ENCODE data around the gene ISL2.

The ISL2 gene

DNA sequence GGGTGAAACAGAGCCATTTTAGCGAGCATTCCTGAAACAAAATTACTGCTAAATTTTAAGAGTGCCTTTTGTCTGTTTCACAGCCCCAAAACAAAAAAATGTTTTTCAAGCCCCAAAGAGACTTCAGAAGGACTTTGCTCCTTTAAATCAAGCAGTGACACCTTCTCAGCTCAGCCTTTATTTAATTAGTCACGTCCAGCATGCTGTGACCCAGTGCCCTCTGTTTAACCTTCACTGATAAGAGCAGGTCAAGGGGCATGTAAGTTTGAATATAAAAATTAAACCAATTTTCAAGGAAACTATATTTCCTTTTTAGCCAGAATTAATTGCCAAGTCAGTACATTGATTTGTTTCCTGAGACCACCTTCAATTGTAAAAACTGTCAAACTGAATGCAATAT, 40.6 kb downstream of the ISL2 start:
- no peak for DNase-seq (ENCODE audit: low spot score)

GRCh38 chr15:76377751-76378150, 41.2 kb downstream of the ISL2 start:
- no peak for DNase-seq (ENCODE audit: low spot score)

DNA sequence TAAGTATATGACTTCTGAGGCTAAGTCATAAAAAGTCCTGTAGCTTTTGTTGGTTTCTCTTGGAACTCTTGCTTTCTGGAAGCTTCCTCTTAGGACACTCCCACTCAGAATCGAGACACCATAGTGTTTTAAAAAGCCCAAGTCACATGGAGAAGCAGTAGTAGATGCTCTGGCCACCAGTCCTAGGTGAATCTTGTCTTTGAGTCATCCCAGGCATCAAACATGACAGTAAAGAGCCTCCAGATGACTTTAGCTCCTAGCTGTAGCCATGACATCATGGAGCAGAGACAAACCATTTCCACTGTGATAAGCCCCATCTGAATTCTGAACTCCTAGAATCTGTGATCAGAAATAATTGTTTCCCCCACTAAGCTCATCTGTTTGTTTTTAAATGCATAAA, 42.1 kb downstream of the ISL2 start:
- DNase-seq (ENCODE audit: low spot score) = no peak

DNA sequence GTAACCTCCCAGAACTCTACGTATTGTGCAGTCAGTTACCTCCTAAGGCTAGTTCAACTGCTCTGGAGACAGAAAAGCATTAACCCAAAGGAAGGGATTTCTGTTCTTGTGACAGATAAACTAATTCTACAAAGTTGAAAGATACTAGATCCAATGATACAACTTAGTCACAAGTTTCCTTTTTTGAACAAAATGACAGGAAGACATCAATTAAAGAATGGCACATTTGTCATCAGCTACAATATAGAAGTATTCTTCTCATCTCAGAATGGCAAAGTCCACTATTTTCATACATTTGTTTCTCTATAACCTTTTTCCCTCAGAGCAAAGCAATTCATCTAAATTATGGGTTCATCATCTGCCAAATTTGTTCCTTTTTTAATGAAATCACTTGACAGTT, 43.7 kb downstream of the ISL2 start:
- DNase-seq (ENCODE audit: low spot score) = no peak

- no peak for DNase-seq (ENCODE audit: low spot score)
Observed at GRCh38 chr15:76381366-76381765, 44.8 kb downstream of the ISL2 start.

DNA sequence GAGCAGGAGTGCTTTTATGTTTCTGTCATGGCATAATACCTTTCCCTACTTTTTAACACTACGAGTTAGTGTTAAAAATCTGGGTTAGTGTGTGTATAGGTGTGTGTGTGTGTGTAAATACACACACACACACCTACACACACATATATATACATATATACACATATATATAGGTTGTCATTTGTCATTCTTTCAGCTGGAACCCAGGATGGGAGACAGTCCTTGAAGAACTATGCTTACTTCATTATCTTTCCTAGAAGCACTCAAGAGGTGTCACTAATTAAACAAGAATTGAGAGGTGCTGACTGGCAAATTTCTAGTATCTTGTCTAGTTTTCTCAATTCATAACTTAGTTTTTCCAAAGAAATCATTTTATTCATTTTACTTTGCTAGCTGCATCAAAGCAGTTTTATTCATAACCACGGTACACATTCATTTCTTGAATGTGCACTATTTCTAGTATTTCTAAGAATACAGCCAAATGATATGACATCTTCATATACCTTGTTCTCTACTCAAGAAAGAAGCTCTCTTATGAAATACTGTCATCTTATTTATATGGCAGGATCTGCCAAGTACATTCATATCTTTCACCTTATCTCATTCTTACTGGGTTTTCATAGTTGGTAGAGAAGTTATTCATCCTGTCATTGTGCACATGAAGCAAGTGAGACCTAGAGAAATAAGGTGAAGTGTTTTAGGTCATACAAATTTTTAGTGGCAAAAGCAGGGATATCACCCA, 46.6 kb downstream of the ISL2 start:
- DNase-seq (ENCODE audit: low spot score) = no peak

DNA sequence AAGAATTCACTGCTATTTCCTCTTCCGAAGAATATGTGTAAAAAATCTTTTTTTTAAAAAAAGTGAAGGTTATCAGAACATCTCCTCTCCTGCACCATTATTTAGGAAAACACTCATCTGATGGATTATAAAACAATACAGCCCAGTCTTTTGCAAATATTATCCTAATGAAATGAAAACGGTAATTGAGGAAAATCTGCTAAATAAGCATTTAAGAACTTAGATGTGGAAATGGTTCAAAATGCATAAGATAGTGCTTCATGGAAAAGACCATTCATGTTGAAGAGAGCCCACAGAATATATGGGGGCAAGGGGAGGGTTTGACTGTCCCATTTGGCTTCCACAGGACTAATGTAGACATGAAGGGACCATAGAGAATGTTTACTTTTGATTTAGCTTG, 47.8 kb downstream of the ISL2 start:
- DNase-seq (ENCODE audit: low spot score) = no peak

- no peak for DNase-seq (ENCODE audit: low spot score)
Observed at GRCh38 chr15:76386178-76386577, 49.6 kb downstream of the ISL2 start.

DNA sequence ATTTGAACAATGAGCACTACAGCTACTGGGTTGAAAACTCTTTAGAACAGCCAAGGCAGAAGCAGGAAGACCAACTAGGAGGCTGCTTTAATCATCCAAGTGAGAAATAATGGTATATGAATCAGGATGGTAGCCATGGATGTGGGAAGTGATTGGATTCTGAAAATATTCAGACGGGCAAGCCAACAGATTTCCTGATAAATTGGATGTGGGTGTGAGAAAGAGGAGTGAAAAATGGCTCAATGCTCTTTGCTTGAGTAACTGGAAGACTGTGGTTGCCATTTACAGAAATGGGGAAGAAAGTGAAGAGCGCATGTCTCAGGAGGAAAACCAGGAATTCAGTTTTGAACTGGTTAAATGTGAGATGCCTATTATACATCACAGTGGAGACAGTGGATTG, 50.4 kb downstream of the ISL2 start:
- no peak for DNase-seq (ENCODE audit: low spot score)

DNA sequence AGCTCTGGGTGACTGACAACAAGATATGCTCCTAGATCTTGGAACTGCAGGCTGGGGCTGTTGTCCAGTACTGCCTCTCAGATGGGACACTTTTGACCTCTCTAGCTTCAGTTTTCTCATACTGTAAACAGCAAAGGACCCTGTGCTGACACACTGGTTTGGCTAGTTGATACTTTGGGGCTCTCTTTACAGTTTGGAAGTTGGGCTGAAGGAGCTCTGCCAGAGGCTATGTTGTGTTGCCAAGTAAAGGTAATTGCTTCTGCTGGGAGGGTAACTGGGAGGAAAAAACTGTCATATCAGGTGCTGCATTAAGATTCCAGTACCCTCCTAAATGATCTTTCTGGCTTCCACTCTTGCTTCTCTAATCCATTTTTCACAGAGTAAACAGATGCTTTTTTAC, 54.0 kb downstream of the ISL2 start:
- DNase-seq (ENCODE audit: low spot score) = no peak

DNA sequence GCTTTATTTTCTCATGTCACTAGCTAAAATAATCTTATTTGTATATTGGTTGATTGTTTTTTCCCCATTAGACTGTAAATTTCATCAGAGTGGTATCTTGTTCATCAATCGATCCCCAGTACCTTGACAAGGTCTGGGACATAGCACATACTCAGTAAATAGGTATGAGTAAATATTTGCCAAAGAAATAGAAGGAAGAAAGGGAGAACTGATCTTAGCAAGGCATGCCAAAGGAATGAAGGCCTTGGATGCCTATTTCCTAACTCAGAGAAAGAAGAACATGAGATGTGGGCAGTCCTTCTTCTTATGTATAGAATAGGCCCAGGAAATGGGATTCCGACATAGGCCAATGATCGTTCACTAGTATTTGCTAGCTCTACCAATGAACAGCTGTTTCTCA, 54.7 kb downstream of the ISL2 start:
- DNase-seq (ENCODE audit: low spot score) = no peak

GRCh38 chr15:76391847-76392246, 55.3 kb downstream of the ISL2 start:
- no peak for DNase-seq (ENCODE audit: low spot score)

Data from hematopoietic multipotent progenitor cell treated with erythropoietin and hydrocortisone succinate and interleukin-3 and kit ligand, for 17 days (in vitro differentiated cells).